ENCODE results near the gene AACS.
"Not testable (repeated sequence)": the region's sequence is repeated elsewhere in the genome, so short reads cannot be mapped to it uniquely, and the experiment has no call there.

The AACS gene

GRCh38 chr12:125057708-125058107 is 7.5 kb upstream of the AACS start:
- DNase-seq (ENCODE audit: low read depth, low spot score), result no peak

GRCh38 chr12:125061229-125061628 is 4.0 kb upstream of the AACS start:
- no peak for DNase-seq (ENCODE audit: low read depth, low spot score)

DNA sequence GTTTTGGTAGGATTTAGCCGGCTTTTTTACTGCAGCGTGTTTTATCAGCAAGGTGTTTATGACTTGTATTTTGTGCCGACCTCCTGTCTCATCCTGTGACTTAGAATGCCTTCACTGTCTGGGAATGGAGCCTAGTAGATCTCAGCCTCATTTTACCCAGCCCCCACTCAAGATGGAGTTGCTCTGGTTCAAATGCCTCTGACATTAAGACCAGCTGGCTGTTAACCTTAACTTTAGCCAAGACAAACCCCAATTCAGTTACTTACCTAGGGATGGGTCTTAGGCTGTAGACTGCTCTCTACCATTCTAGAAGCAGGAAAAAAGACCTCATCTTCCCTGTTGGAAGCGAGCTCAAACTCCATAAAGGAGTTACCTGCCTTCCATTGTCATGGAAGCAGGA is 1.7 kb upstream of the AACS start:
- not testable (repeated sequence) for DNase-seq (ENCODE audit: low read depth, low spot score)

GRCh38 chr12:125064492-125064891 is 743 bp upstream of the AACS start:
- no peak for DNase-seq (ENCODE audit: low read depth, low spot score)

- DNase-seq (ENCODE audit: low read depth, low spot score), result no peak
Measured at GRCh38 chr12:125065919-125066570, 810 bp downstream of the AACS start.

GRCh38 chr12:125068391-125068790 is 3.2 kb downstream of the AACS start:
- no peak for DNase-seq (ENCODE audit: low read depth, low spot score)

GRCh38 chr12:125069616-125070015 is 4.4 kb downstream of the AACS start:
- DNase-seq (ENCODE audit: low read depth, low spot score), result no peak

DNA sequence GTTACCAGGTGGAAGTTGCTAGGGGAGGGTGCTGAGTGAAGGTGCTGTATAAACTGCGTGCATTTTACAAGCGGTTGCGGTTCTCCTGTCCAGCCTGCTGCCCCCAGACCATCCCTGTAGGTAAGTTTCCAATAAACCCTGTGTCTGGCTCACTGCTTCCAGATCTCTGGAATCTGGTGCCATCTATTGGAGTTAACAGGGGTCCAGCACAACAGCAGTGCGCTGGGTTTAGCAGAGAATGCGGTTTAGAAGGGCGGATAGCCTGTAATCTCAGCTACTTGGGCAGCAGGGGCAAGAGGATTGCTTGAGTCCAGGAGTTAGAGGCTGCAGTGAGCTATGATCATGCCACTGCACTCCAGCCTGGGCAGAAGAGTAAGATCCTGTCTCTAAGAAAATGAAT is 4.9 kb downstream of the AACS start:
- DNase-seq (ENCODE audit: low read depth, low spot score), result no peak

DNA sequence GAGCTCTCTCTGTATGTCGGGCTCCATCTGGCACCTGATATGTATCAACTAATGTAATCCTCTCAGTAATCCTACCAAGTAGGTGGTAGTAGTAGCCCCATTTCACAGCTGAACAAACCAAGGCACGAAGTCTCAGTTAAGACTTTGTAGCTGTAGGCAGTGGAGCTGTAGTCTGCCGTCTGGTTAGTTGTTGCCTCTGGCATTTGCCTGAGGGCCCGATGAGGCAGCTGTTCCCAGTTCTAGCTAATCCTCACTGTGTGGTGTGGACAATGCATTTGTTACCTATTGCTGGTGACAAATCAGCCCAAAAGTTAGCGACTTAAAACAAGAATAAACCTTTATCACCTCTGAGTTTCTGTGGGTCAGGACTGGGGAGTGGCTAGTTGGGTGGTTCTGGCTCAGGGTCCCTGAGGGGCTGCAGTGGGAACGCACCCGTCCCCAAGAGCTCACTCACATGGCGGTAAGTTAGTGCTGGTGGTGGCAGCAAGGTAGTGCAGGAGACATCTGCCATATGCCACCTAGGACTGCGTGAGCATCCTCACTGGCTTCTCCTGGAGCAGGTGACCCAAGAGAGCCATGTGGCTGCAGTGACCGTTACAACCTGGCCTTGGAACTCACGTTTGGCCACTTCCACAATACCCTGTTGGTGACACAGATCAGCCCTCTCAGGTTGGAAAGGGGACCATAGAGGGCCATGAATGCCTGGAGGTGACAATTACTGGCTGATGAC is 5.6 kb downstream of the AACS start:
- no peak for DNase-seq (ENCODE audit: low read depth, low spot score)

DNA sequence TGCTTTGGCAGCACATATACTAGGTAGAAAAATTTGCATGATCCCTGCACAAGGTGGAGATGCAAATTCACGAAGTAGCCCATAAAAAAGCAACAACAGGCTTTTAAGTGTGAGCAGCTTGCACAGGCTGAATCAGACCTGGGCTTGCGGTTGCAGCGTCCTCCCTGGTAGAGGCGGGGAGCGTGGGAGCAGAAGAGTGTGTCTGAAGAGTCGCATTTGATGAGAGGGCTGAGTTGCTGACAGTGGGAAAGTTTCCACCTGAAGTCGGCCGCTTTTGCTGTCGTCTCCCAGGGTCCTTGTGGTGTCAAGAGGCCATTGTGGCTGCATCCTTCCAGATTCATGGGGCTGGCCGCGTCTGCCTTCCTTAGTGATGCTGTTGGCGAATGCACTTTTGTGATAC is 6.2 kb downstream of the AACS start:
- no peak for DNase-seq (ENCODE audit: low read depth, low spot score)

GRCh38 chr12:125072496-125072895 is 7.3 kb downstream of the AACS start:
- DNase-seq (ENCODE audit: low read depth, low spot score), result no peak

- DNase-seq (ENCODE audit: low read depth, low spot score), result not testable (repeated sequence)
Measured at GRCh38 chr12:125074294-125074693, 9.1 kb downstream of the AACS start.

DNA sequence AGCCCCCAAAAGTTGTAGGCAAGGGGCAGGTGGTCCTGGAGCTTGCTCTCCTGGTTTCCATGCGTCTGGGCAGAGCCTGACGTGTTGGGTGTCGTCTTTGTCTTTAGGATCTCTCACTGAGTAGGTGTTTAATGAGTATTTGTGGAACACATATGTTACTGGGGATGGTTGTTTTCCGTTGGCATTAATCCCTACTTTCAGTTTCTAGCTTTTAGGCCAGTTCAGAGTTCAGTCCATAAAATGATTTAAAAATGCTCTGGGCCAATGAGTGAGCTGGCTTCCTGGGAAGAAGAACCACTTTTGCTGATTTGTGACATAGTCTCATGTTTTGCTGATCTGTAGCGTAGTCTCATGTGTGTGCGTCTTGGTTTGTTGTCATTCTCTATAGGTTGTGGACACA is 10.9 kb downstream of the AACS start:
- DNase-seq (ENCODE audit: low read depth, low spot score), result no peak

DNA sequence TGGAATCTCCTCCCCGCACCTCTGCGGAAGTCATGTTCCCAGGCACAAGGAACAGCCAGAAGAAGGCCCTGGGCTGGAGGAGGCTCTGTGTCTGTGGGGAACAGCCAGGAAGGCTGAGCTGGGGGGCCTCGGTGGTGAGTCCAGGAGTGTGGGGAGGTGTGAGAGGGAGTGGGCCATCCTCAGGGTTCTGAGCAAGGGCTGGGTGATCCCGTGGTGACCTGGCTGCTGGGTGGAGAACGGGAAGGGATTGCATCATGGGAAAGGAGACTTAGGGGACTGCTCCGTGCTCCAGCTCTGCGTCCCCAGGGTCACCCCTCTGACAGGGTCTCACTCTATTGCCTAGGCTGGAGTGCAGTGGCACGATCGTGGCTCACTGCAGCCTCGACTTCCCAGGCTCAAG is 13.8 kb downstream of the AACS start:
- no peak for DNase-seq (ENCODE audit: low read depth, low spot score)

DNA sequence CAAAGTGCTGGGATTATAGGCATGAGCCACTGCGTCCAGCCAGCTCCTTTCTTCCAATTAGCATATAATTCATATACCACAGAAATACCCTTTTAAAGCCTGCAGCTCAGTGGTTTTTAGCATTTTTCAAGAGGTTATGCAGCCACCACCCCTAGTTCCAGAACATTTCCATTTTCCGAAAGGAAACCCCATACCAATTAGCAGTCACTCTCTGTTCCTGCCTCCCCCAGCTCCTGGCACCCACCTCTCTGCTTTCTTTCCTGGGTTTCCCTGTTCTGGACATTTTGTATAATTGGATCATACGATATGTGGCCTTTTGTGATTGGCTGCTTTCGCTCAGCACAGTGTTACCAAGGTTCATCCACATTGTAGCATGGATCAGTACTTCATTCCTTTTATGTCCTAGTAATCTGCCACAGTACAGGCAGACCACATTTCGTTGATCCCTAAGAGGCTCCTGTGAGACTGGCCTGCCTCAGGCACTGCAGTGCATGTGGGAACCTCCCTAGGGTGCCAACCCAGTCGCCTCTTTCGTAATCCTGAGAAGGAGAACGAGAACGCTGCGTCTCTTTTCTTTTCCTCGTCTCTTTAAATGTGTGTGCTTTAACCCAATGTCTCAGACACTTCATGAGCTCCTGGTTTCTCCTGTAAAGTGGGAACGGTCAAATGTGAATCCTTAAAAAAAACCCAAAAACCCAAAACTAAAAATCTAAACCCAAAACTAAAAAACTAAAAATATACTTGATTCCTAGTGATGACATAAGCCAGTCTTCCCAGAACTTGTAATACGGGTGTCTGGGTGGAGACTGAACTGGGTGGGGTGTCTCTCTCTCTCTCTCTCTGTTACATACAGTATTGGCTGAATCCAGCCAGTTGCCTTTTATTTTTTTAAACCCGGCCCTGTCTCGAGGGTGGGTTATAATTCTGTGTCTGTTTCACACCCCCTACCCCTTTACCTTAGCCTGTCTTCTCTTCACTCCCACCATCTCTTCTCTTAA is 14.7 kb downstream of the AACS start:
- DNase-seq (ENCODE audit: low read depth, low spot score), result no peak

- DNase-seq (ENCODE audit: low read depth, low spot score), result no peak
Measured at GRCh38 chr12:125081427-125081826, 16.2 kb downstream of the AACS start.

DNA sequence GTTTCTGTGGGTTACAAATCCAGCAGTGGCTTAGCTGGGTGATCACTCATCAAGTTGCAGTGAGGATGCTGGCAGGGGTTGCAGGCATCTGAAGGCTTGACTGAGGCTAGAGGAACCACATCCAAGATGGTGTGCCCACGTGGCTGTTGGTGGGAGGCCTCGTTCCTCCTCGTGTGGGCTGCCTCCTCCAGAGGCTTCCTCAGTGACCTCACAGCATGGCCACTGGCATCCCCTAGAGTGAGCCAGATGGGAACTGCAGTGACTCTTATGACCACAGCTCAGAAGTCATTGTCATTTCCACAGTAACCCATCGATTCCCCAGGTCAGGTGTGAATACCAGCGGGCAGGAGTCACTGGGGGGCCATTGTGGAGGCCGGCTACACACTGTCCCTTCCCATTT is 17.8 kb downstream of the AACS start:
- DNase-seq (ENCODE audit: low read depth, low spot score), result no peak

- not testable (repeated sequence) for DNase-seq (ENCODE audit: low read depth, low spot score)
Measured at GRCh38 chr12:125088199-125088598, 23.0 kb downstream of the AACS start.

GRCh38 chr12:125089083-125089482 is 23.8 kb downstream of the AACS start:
- peak; percentile 93 for DNase-seq (ENCODE audit: low read depth, low spot score)

DNA sequence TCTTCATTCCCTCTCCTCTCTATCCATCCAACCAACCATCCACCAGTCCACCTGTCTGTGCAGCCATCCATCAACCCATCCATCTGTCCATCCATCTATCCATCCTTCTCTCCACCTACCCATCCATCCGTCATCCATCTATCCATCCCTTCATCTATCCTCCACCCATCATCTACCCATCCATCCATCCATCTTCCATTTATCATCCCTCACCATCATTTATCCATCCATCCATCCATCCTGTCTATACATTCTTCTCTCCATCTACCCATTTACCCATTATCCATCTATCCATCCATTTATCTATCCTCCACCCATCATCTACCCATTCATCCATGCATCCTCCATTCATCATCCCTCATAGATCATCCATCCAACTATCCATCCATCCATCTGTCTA is 24.4 kb downstream of the AACS start:
- no peak for DNase-seq (ENCODE audit: low read depth, low spot score)

DNA sequence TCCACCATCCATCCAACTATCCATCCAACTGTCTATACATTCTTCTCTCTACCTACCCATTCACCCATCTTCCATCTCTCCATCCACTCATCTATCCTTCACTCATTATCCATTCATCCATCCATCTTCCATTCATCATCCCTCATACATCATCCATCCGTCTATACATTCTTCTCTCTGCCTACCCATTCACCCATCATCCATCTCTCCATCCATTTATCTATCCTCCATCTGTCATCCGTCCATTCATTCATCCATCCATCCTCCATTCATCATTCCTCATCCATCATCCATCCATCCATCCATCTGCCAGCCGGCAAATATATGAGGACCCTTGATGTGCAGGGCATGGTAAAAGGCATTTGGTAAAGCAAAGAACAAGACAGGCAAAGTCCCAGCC is 25.2 kb downstream of the AACS start:
- DNase-seq (ENCODE audit: low read depth, low spot score), result no peak

- DNase-seq (ENCODE audit: low read depth, low spot score), result no peak
Measured at GRCh38 chr12:125091401-125091800, 26.2 kb downstream of the AACS start.

Data from brain pericyte (primary cell).